GM19467 (cell line): Measurements from ENCODE around the gene GSE1.
A peak's percentile ranks its signal among the peaks of the same experiment; 100 is the strongest.

ENCODE experiments used
- ATAC-seq: cut with Tn5 transposase; IDR thresholded peaks from one replicate; pipeline ENCODE4 v1.9.1; 2021; ENCODE audit warnings: mild to moderate bottlenecking, moderate library complexity; ENCODE audit not compliant: unreplicated experiment

Gene GSE1

GRCh38 chr16:85612801-85613603 is at the start of gene GSE1:
TSS of gene GSE1 (plus strand) at chr16:85613322. CDS start at chr16:85613392, 70 bp downstream.
- peak; percentile 42 for ATAC-seq

- ATAC-seq: no peak
Observed at GRCh38 chr16:85563515-85564276, 49.4 kb upstream of the GSE1 start.

- ATAC-seq: no peak
Observed at GRCh38 chr16:85564277-85565051, 48.7 kb upstream of the GSE1 start.

GRCh38 chr16:85565340-85565739 is 47.8 kb upstream of the GSE1 start:
- ATAC-seq: no peak

GRCh38 chr16:85565801-85566526 is 47.2 kb upstream of the GSE1 start:
- no peak for ATAC-seq

- no peak for ATAC-seq
Observed at GRCh38 chr16:85566561-85567100, 46.5 kb upstream of the GSE1 start.

- no peak for ATAC-seq
Observed at GRCh38 chr16:85567101-85567866, 45.8 kb upstream of the GSE1 start.

- no peak for ATAC-seq
Observed at GRCh38 chr16:85567935-85568334, 45.2 kb upstream of the GSE1 start.

- no peak for ATAC-seq
Observed at GRCh38 chr16:85568519-85568918, 44.6 kb upstream of the GSE1 start.

GRCh38 chr16:85569039-85569614 is 44.0 kb upstream of the GSE1 start:
- no peak for ATAC-seq

- peak; percentile 36 for ATAC-seq
Observed at GRCh38 chr16:85569615-85570212, 43.4 kb upstream of the GSE1 start.

- peak; percentile 12 for ATAC-seq
Observed at GRCh38 chr16:85570213-85570734, 42.8 kb upstream of the GSE1 start.

- peak; percentile 46 for ATAC-seq
Observed at GRCh38 chr16:85570735-85571562, 42.2 kb upstream of the GSE1 start.

GRCh38 chr16:85571563-85571812 is 41.6 kb upstream of the GSE1 start:
- ATAC-seq: no peak

GRCh38 chr16:85571813-85572619 is 41.1 kb upstream of the GSE1 start:
- ATAC-seq: no peak

GRCh38 chr16:85573045-85573695 is 40.0 kb upstream of the GSE1 start:
- ATAC-seq: no peak
